ENCODE measurements around the gene ACAD8. TPM values are rescaled to one million over a fixed set of nuclear protein-coding genes. Genes with fewer than 3 reads are reported as not detected.

The ACAD8 gene
- total RNA-seq, 6 experiments from 2014 or later = 19.1 to 28.3 (median 24.4) TPM

DNA sequence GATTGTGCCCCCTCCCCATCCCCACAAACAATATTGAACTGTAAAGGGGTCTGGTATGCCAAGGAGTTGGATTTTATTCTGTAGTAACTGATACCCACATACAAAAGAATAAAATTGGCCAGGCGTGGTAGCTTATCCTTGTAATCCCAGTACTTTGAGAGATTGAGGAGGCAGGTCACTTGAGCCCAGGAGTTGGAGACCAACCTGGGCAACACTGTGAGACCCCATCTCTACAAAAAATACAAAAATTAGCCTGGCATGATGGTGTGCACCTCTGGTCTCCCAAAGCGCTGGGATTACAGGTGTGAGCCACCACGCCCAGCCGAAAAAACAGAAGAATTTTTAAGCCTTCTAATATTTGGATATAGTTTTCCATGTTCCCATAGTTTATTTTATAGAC is 18.6 kb downstream of the ACAD8 start:
- peaks cover 0 to 14% of the 10 kb centered on the region in 2 donors for H3K27me3 ChIP-seq
- WGBS (ENCODE audit: insufficient coverage, low coverage, low lambda C conversion rate, missing lambda C conversion rate) = 94% methylated on average over 4 of the region's 4 CpGs
- H3K4me1 ChIP-seq = peaks cover 0 to 18% (median 0%) of the 10 kb centered on the region in 4 donors

DNA sequence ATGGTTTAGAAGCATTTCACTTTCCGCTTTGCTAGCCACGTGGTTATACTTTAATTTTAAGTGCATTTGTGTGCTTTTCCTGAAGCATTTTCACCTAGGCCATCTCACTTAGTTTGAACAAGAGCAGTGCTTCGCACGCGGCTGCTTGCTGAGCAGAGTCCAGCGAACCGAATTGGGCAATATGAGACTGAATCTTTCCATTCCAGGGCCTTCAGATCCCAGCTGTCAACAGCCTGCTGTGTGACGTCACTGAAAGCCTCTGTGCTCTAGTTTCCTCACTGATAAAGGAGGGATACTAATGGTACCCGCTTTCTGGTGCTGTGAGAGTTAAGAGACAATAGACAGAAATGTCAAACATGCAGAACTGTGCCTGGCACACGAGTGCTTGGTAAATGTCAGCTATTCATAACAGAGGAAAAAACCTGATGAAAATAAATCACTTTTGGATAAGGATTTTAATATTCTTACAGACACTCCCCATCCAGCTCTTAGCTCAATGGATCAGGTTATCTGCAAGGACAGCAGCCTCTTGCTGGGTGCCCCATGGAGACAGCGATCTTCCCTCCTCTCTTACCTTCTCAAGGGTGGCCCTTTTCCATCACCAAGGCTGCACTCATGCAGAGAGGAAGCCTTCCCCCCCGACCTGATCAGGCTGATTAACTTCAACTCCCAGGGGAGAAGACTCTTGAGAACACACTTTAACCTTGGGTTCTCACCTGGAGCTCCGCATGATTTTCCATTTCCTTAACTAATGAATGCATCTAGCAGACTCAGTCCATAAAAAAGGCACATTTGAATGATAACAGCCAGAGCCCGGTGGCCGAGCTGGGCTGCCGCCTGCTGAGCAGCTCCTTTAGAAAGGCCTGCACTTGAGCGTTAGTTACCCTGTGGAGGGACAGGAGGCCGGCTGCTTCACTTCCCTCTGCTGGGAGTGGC is 19.3 kb downstream of the ACAD8 start:
- peak overlapping the region in 2 of 3 donors; percentile 49 to 70 for H3K27ac ChIP-seq
- 24% methylated on average over 18 of the region's 18 CpGs for WGBS (ENCODE audit: insufficient coverage, low coverage, low lambda C conversion rate, missing lambda C conversion rate)
- H3K36me3 ChIP-seq = no peaks in the 10 kb centered on the region
- no peak overlapping the region for H3K4me3 ChIP-seq
- no peak for TF ChIP-seq POLR2A (IDR thresholded peaks at IDR 0.05)
- TF ChIP-seq, protein P1, sequence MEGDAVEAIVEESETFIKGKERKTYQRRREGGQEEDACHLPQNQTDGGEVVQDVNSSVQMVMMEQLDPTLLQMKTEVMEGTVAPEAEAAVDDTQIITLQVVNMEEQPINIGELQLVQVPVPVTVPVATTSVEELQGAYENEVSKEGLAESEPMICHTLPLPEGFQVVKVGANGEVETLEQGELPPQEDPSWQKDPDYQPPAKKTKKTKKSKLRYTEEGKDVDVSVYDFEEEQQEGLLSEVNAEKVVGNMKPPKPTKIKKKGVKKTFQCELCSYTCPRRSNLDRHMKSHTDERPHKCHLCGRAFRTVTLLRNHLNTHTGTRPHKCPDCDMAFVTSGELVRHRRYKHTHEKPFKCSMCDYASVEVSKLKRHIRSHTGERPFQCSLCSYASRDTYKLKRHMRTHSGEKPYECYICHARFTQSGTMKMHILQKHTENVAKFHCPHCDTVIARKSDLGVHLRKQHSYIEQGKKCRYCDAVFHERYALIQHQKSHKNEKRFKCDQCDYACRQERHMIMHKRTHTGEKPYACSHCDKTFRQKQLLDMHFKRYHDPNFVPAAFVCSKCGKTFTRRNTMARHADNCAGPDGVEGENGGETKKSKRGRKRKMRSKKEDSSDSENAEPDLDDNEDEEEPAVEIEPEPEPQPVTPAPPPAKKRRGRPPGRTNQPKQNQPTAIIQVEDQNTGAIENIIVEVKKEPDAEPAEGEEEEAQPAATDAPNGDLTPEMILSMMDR (IDR thresholded peaks at IDR 0.05) = no peak
- peaks cover 0 to 18% (median 0%) of the 10 kb centered on the region in 4 donors for H3K4me1 ChIP-seq
- peaks cover 0 to 21% of the 10 kb centered on the region in 2 donors for H3K27me3 ChIP-seq
- ATAC-seq = peak; percentile 86 to 96 (median 94)
- peak; percentile 60 to 89 (median 82) for DNase-seq
- intact Hi-C loops (cut with DNase I) = no loop called here
- no peaks in the 10 kb centered on the region for H3K9me3 ChIP-seq

More for the DNA sequence above, 18.6 kb downstream of the ACAD8 start:
- TF ChIP-seq POLR2A (IDR thresholded peaks at IDR 0.05) = no peak
- TF ChIP-seq, protein P1 (IDR thresholded peaks at IDR 0.05) = no peak
- Histone ChIP-seq H3K36me3 (no peaks in the 10 kb centered on the region), H3K27ac (peak overlapping the region in 2 of 3 donors; percentile 49 to 70), H3K9me3 (no peaks in the 10 kb centered on the region), H3K4me3 (no peak overlapping the region)
- no peak for ATAC-seq
- intact Hi-C loops (cut with DNase I) = no loop called here
- no peak for DNase-seq

DNA sequence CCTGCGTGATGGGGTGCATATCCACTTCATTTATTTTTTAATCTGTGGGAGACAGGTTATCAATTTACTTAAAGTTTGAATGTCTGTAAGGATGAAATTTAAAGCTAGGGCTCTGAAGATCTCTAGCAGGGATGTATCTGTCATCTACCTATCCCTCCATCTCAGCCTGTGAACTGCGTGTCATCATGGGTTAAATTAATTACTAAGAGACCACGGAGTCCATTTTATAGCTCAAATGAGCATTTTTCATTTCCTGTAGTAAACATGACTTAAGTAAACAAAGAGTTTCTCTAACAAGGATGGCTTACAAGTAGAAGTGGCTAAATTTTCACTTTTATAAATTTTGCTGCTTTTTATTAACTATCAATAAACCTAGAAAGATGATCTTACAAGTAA is 19.9 kb downstream of the ACAD8 start:
- Histone ChIP-seq H3K4me1 (peaks cover 0 to 18% (median 0%) of the 10 kb centered on the region in 4 donors), H3K9me3 (no peaks in the 10 kb centered on the region), H3K27ac (no peak overlapping the region), H3K36me3 (no peaks in the 10 kb centered on the region), H3K4me3 (no peak overlapping the region), H3K27me3 (peaks cover 3 to 24% of the 10 kb centered on the region in 2 donors)
- intact Hi-C loops (cut with DNase I) = no loop called here
- no peak for ATAC-seq
- TF ChIP-seq, protein P1 (IDR thresholded peaks at IDR 0.05) = no peak
- no peak for TF ChIP-seq POLR2A (IDR thresholded peaks at IDR 0.05)
- WGBS (ENCODE audit: insufficient coverage, low coverage, low lambda C conversion rate, missing lambda C conversion rate) = 65% methylated on average over 3 of the region's 3 CpGs
- DNase-seq = no peak

DNA sequence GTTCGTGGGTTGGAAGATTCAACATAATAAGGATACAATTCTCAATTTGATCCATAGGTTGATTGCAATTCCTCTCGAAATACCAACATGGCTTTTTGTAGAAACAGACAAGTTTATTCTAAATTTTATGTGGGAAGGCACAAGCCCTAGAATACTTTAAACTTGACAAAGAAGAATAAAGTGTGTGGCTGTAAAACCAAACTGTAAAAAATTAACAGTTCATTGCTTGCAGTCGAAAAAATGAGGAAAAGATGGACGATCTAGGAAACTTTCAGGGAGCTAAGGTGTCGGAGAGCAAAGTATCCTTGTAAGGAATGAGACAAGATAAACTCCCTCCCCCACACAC is 21.8 kb downstream of the ACAD8 start:
- 21% methylated on average over 5 of the region's 5 CpGs for WGBS (ENCODE audit: insufficient coverage, low coverage, low lambda C conversion rate, missing lambda C conversion rate)
- Histone ChIP-seq H3K27me3 (peaks cover 5 to 24% of the 10 kb centered on the region in 2 donors), H3K4me1 (peaks cover 0 to 18% (median 0%) of the 10 kb centered on the region in 4 donors), H3K4me3 (no peak overlapping the region), H3K27ac (no peak overlapping the region), H3K36me3 (no peaks in the 10 kb centered on the region), H3K9me3 (no peaks in the 10 kb centered on the region)
- intact Hi-C loops (cut with DNase I) = no loop called here
- ATAC-seq = no peak
- TF ChIP-seq, protein P1 (IDR thresholded peaks at IDR 0.05) = no peak
- no peak for TF ChIP-seq POLR2A (IDR thresholded peaks at IDR 0.05)
- DNase-seq = no peak

Measured in right lobe of liver (tissue), 6 donors.